ENCODE results near the gene CYP4F8.

Gene CYP4F8

DNA sequence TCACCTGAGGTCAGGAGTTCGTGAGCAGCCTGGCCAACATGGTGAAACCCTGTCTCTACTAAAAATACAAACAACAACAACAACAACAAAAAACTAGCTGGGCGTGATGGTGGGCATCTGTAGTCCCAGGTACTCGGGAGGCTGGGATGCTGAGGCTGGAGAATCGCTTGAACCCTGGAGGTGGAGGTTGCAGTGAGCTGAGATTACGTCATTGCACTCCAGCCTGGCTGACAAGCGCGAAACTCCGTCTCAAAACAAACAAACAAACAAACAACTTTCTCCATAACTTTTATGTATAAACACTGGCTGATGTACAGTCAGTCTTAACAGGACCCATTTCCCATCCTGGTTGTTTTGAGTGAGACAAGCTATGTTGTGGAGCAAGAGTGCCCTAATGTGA lies 5.8 kb upstream of the CYP4F8 start:
- H3K14ac ChIP-seq (ENCODE audit: low read length) = no peak overlapping the region
- H3K4ac ChIP-seq (ENCODE audit: low read depth, low read length) = no peak overlapping the region
- H3K9ac ChIP-seq (ENCODE audit: low read length) = no peak overlapping the region
- peaks cover 29% of the 10 kb centered on the region for H3K9me3 ChIP-seq (ENCODE audit: insufficient read depth, low read depth, low read length)
- DNase-seq = no peak
- H3K79me1 ChIP-seq (ENCODE audit: low read length) = no peaks in the 10 kb centered on the region
- H4K12ac ChIP-seq (ENCODE audit: low read depth, low read length) = no peak overlapping the region
- no peak overlapping the region for H4K8ac ChIP-seq (ENCODE audit: low read depth, low read length)
- H2BK12ac ChIP-seq (ENCODE audit: low read length) = no peak overlapping the region
- H3K79me2 ChIP-seq (ENCODE audit: control insufficient read depth, insufficient read depth, low read length, poor library complexity) = no peaks in the 10 kb centered on the region
- H3K4me1 ChIP-seq (ENCODE audit: control insufficient read depth in 1 of 2, insufficient read depth in 2 of 2, low read length in 2 of 2) = no peaks in the 10 kb centered on the region
- no peak overlapping the region for H2AK5ac ChIP-seq (ENCODE audit: low read length)
- no peak overlapping the region for H2AFZ ChIP-seq (ENCODE audit: insufficient read depth, low read length, poor library complexity)
- H3K23ac ChIP-seq (ENCODE audit: low read length) = no peak overlapping the region
- H2BK5ac ChIP-seq (ENCODE audit: low read depth, low read length, poor library complexity) = no peak overlapping the region
- H3K27me3 ChIP-seq (ENCODE audit: insufficient read depth, low read length) = no peaks in the 10 kb centered on the region
- H4K91ac ChIP-seq (ENCODE audit: low read depth, low read length) = no peak overlapping the region
- no peaks in the 10 kb centered on the region for H3K36me3 ChIP-seq (ENCODE audit: control insufficient read depth in 1 of 2, insufficient read depth in 2 of 2, low read length in 2 of 2)
- H3K18ac ChIP-seq (ENCODE audit: low read length) = no peak overlapping the region
- no peak overlapping the region for H2BK120ac ChIP-seq (ENCODE audit: insufficient read depth, low read length, poor library complexity)
- no CpG with 5 or more reads among the region's 8 CpGs for WGBS (ENCODE audit: extremely low coverage, insufficient coverage, insufficient read length)
- no peak overlapping the region for H3K4me2 ChIP-seq (ENCODE audit: low read length)
- H3K4me3 ChIP-seq (ENCODE audit: low read depth, low read length) = no peak overlapping the region
- H3K27ac ChIP-seq (ENCODE audit: low read depth, low read length) = no peak overlapping the region

DNA sequence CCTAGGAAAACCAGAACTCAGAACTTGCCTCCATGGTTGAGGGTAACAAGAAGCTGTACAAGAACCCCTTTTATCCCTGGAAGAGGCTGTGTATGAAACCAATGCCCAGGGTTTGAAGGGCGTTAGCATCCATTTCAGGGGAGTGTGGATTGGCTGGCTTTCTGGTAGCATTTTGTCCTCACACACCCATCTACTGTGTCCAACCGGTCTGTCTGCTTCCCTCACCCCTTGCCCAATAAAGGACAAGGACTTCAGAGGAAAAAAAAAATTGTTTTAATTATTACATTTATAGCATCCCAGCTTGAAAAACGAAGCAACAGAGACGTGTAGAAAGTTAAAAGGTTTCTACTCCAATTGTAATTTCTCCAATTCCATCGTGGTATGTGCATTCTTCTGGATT lies 2.7 kb upstream of the CYP4F8 start:
- Histone ChIP-seq H3K23ac (ENCODE audit: low read length) (no peak overlapping the region), H2BK12ac (ENCODE audit: low read length) (no peak overlapping the region), H3K4ac (ENCODE audit: low read depth, low read length) (no peak overlapping the region), H4K91ac (ENCODE audit: low read depth, low read length) (no peak overlapping the region), H3K4me1 (ENCODE audit: control insufficient read depth in 1 of 2, insufficient read depth in 2 of 2, low read length in 2 of 2) (no peaks in the 10 kb centered on the region), H4K8ac (ENCODE audit: low read depth, low read length) (no peak overlapping the region), H3K79me2 (ENCODE audit: control insufficient read depth, insufficient read depth, low read length, poor library complexity) (no peaks in the 10 kb centered on the region), H3K79me1 (ENCODE audit: low read length) (no peaks in the 10 kb centered on the region), H2AFZ (ENCODE audit: insufficient read depth, low read length, poor library complexity) (no peak overlapping the region), H3K27me3 (ENCODE audit: insufficient read depth, low read length) (no peaks in the 10 kb centered on the region), H2AK5ac (ENCODE audit: low read length) (no peak overlapping the region), H2BK5ac (ENCODE audit: low read depth, low read length, poor library complexity) (no peak overlapping the region), H4K12ac (ENCODE audit: low read depth, low read length) (no peak overlapping the region), H3K18ac (ENCODE audit: low read length) (no peak overlapping the region), H3K4me3 (ENCODE audit: low read depth, low read length) (no peak overlapping the region), H3K4me2 (ENCODE audit: low read length) (no peak overlapping the region), H3K9me3 (ENCODE audit: insufficient read depth, low read depth, low read length) (peaks cover 55% of the 10 kb centered on the region), H3K36me3 (ENCODE audit: control insufficient read depth in 1 of 2, insufficient read depth in 2 of 2, low read length in 2 of 2) (no peaks in the 10 kb centered on the region), H3K27ac (ENCODE audit: low read depth, low read length) (no peak overlapping the region), H3K9ac (ENCODE audit: low read length) (no peak overlapping the region), H3K14ac (ENCODE audit: low read length) (no peak overlapping the region), H2BK120ac (ENCODE audit: insufficient read depth, low read length, poor library complexity) (no peak overlapping the region)
- WGBS (ENCODE audit: extremely low coverage, insufficient coverage, insufficient read length) = no CpG with 5 or more reads among the region's 5 CpGs
- DNase-seq = no peak

DNA sequence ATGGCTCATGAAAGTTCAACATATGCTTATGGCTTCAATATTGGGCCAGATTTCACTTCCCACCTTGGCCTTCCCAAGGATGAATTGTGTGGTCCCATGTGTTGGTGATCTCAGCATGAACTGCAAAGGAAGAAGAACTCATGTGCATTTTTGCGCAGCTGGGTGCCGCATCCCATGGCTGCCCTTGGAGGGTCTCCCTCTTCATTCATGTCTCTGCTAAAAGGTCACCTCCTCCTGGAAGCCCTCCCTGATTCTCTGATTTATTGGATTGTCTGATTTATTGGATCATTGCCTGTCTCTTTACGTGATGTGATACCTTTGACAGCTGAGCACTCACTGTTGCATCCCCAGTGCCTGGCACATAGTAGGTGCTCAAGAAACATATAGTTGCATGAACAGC lies 1.7 kb upstream of the CYP4F8 start:
- Histone ChIP-seq H3K4me3 (ENCODE audit: low read depth, low read length) (no peak overlapping the region), H2BK12ac (ENCODE audit: low read length) (no peak overlapping the region), H3K36me3 (ENCODE audit: control insufficient read depth in 1 of 2, insufficient read depth in 2 of 2, low read length in 2 of 2) (no peaks in the 10 kb centered on the region), H4K12ac (ENCODE audit: low read depth, low read length) (no peak overlapping the region), H3K27me3 (ENCODE audit: insufficient read depth, low read length) (no peaks in the 10 kb centered on the region), H3K18ac (ENCODE audit: low read length) (no peak overlapping the region), H4K91ac (ENCODE audit: low read depth, low read length) (no peak overlapping the region), H3K27ac (ENCODE audit: low read depth, low read length) (no peak overlapping the region), H3K4ac (ENCODE audit: low read depth, low read length) (no peak overlapping the region), H3K4me2 (ENCODE audit: low read length) (no peak overlapping the region), H2BK5ac (ENCODE audit: low read depth, low read length, poor library complexity) (no peak overlapping the region), H2BK120ac (ENCODE audit: insufficient read depth, low read length, poor library complexity) (no peak overlapping the region), H3K23ac (ENCODE audit: low read length) (peak overlapping the region; percentile 38), H3K79me2 (ENCODE audit: control insufficient read depth, insufficient read depth, low read length, poor library complexity) (no peaks in the 10 kb centered on the region), H3K9ac (ENCODE audit: low read length) (no peak overlapping the region), H3K79me1 (ENCODE audit: low read length) (no peaks in the 10 kb centered on the region), H2AK5ac (ENCODE audit: low read length) (no peak overlapping the region), H2AFZ (ENCODE audit: insufficient read depth, low read length, poor library complexity) (no peak overlapping the region), H3K9me3 (ENCODE audit: insufficient read depth, low read depth, low read length) (peaks cover 60% of the 10 kb centered on the region), H3K4me1 (ENCODE audit: control insufficient read depth in 1 of 2, insufficient read depth in 2 of 2, low read length in 2 of 2) (no peaks in the 10 kb centered on the region), H3K14ac (ENCODE audit: low read length) (no peak overlapping the region), H4K8ac (ENCODE audit: low read depth, low read length) (no peak overlapping the region)
- DNase-seq = no peak
- no CpG with 5 or more reads among the region's 3 CpGs for WGBS (ENCODE audit: extremely low coverage, insufficient coverage, insufficient read length)

DNA sequence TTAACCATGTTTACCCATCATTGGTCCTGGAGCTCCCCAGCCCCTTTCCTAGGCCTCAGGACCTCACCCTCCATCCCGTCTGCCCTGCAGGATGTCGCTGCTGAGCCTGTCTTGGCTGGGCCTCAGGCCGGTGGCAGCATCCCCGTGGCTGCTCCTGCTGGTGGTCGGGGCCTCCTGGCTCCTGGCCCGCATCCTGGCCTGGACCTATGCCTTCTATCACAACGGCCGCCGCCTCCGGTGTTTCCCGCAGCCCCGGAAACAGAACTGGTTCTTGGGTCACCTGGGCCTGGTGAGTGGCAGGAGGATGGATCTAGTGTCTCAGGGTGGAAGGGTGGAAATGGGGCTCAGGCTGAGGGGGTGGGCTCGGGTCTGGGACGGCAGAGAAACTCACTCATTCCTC lies 508 bp downstream of the CYP4F8 start:
- no peaks in the 10 kb centered on the region for H3K79me2 ChIP-seq (ENCODE audit: control insufficient read depth, insufficient read depth, low read length, poor library complexity)
- no peak overlapping the region for H3K14ac ChIP-seq (ENCODE audit: low read length)
- no peaks in the 10 kb centered on the region for H3K4me1 ChIP-seq (ENCODE audit: control insufficient read depth in 1 of 2, insufficient read depth in 2 of 2, low read length in 2 of 2)
- DNase-seq = no peak
- no peaks in the 10 kb centered on the region for H3K79me1 ChIP-seq (ENCODE audit: low read length)
- no peak overlapping the region for H2BK120ac ChIP-seq (ENCODE audit: insufficient read depth, low read length, poor library complexity)
- no peak overlapping the region for H3K4me2 ChIP-seq (ENCODE audit: low read length)
- no peak overlapping the region for H2BK12ac ChIP-seq (ENCODE audit: low read length)
- H3K23ac ChIP-seq (ENCODE audit: low read length) = no peak overlapping the region
- no CpG with 5 or more reads among the region's 14 CpGs for WGBS (ENCODE audit: extremely low coverage, insufficient coverage, insufficient read length)
- no peak overlapping the region for H3K9ac ChIP-seq (ENCODE audit: low read length)
- H3K4me3 ChIP-seq (ENCODE audit: low read depth, low read length) = no peak overlapping the region
- peaks cover 66% of the 10 kb centered on the region for H3K9me3 ChIP-seq (ENCODE audit: insufficient read depth, low read depth, low read length)
- H4K8ac ChIP-seq (ENCODE audit: low read depth, low read length) = no peak overlapping the region
- no peak overlapping the region for H3K18ac ChIP-seq (ENCODE audit: low read length)
- no peak overlapping the region for H4K12ac ChIP-seq (ENCODE audit: low read depth, low read length)
- H3K27me3 ChIP-seq (ENCODE audit: insufficient read depth, low read length) = no peaks in the 10 kb centered on the region
- H2AK5ac ChIP-seq (ENCODE audit: low read length) = no peak overlapping the region
- no peak overlapping the region for H2AFZ ChIP-seq (ENCODE audit: insufficient read depth, low read length, poor library complexity)
- H3K36me3 ChIP-seq (ENCODE audit: control insufficient read depth in 1 of 2, insufficient read depth in 2 of 2, low read length in 2 of 2) = no peaks in the 10 kb centered on the region
- H3K4ac ChIP-seq (ENCODE audit: low read depth, low read length) = no peak overlapping the region
- H3K27ac ChIP-seq (ENCODE audit: low read depth, low read length) = no peak overlapping the region
- no peak overlapping the region for H4K91ac ChIP-seq (ENCODE audit: low read depth, low read length)
- no peak overlapping the region for H2BK5ac ChIP-seq (ENCODE audit: low read depth, low read length, poor library complexity)
